Forelimb muscle (tissue), 1 donor: ENCODE data around the gene ITPKB. TPM values are rescaled to one million over a fixed set of nuclear protein-coding genes. Genes with fewer than 3 reads are reported as not detected.

Source experiments
- DNase-seq: peaks from one replicate; pipeline ENCODE4 v3.0.0-alpha.2; 2013; ENCODE audit warnings: low read depth
- polyA plus RNA-seq: library from polyadenylated mRNA; unstranded; fragments of 120-200 nt; gene quantifications from one replicate; pipeline ENCODE4 v1.2.1, GENCODE V29; 2013; ENCODE audit not compliant: insufficient read length

Gene ITPKB
- polyA plus RNA-seq, 1 donor, result 18.9 TPM

GRCh38 chr1:226666692-226667091 is 72.4 kb downstream of the ITPKB start:
- no peak for DNase-seq

GRCh38 chr1:226666164-226666506 is 72.9 kb downstream of the ITPKB start:
- no peak for DNase-seq

GRCh38 chr1:226665505-226666163 is 73.4 kb downstream of the ITPKB start:
- no peak for DNase-seq

- DNase-seq, result peak; percentile 97
Measured at GRCh38 chr1:226664413-226665101, 74.5 kb downstream of the ITPKB start.

- no peak for DNase-seq
Measured at GRCh38 chr1:226663327-226663704, 75.8 kb downstream of the ITPKB start.

- no peak for DNase-seq
Measured at GRCh38 chr1:226662642-226663326, 76.3 kb downstream of the ITPKB start.

- DNase-seq, result no peak
Measured at GRCh38 chr1:226661965-226662364, 77.1 kb downstream of the ITPKB start.

GRCh38 chr1:226661271-226661670 is 77.8 kb downstream of the ITPKB start:
- no peak for DNase-seq

- DNase-seq, result no peak
Measured at GRCh38 chr1:226660410-226661182, 78.5 kb downstream of the ITPKB start.

- no peak for DNase-seq
Measured at GRCh38 chr1:226659641-226660040, 79.4 kb downstream of the ITPKB start.

GRCh38 chr1:226659136-226659535 is 79.9 kb downstream of the ITPKB start:
- DNase-seq, result no peak

- DNase-seq, result no peak
Measured at GRCh38 chr1:226658546-226659125, 80.4 kb downstream of the ITPKB start.

- no peak for DNase-seq
Measured at GRCh38 chr1:226657895-226658545, 81.1 kb downstream of the ITPKB start.

- DNase-seq, result no peak
Measured at GRCh38 chr1:226656601-226657277, 82.3 kb downstream of the ITPKB start.

- DNase-seq, result no peak
Measured at GRCh38 chr1:226656201-226656600, 82.9 kb downstream of the ITPKB start.

- no peak for DNase-seq
Measured at GRCh38 chr1:226655251-226656163, 83.6 kb downstream of the ITPKB start.

- no peak for DNase-seq
Measured at GRCh38 chr1:226654668-226655055, 84.4 kb downstream of the ITPKB start.

GRCh38 chr1:226654046-226654667 is 84.9 kb downstream of the ITPKB start:
- DNase-seq, result no peak

GRCh38 chr1:226653311-226653921 is 85.7 kb downstream of the ITPKB start:
- no peak for DNase-seq
